BJ (cell line): ENCODE measurements around the gene TPD52L2. TPM values are rescaled to one million over a fixed set of nuclear protein-coding genes. Genes with fewer than 3 reads are reported as not detected.
"Not testable (repeated sequence)": the region's sequence is repeated elsewhere in the genome, so short reads cannot be mapped to it uniquely, and the experiment has no call there.

Experiments used
- CTCF ChIA-PET: fragments of 350-600 bp; formaldehyde crosslinking; extraction: SDS; loops from one replicate; lab custom pipeline; 2021; ENCODE audit warnings: antibody characterized with exemption, inconsistent platforms; lab: Yijun Ruan, JAX
- POLR2A ChIA-PET: fragments of 300-600 bp; sonication (Branson Sonifier 250); formaldehyde crosslinking; extraction: SDS; loops from one replicate; lab custom pipeline; 2021; ENCODE audit warnings: antibody characterized with exemption; lab: Charles Lee
- DNase-seq: peaks from one replicate; pipeline ENCODE4 v3.0.0-alpha.2; 2011; ENCODE audit warnings: low read depth
- H3K27me3 ChIP-seq: 2 replicates; pipeline ENCODE4 v1.6.0; 2011; ENCODE audit warnings: low read length; ENCODE audit not compliant: control insufficient read depth, insufficient read depth
- H3K36me3 ChIP-seq: 2 replicates; pipeline ENCODE4 v1.5.1; 2011; ENCODE audit warnings: low read length; ENCODE audit not compliant: control insufficient read depth, insufficient read depth
- H3K4me3 ChIP-seq: 2 replicates; pipeline ENCODE4 v1.5.1; 2011; ENCODE audit warnings: low read depth, mild to moderate bottlenecking, control low read depth, low read length
- polyA plus RNA-seq: library from polyadenylated mRNA; depleted of rRNA; stranded (reverse); fragments of >200 nt; gene quantifications from 2 replicates; pipeline ENCODE4 v1.2.3, GENCODE V29; 2011
- TF ChIP-seq, protein P1 (sequence below): IDR thresholded peaks from 2 replicates; pipeline ENCODE4 v1.5.1; 2011; ENCODE audit warnings: low read depth, mild to moderate bottlenecking, control low read depth, inconsistent platforms, low read length, moderate library complexity; ENCODE audit not compliant: insufficient read depth

TPD52L2 gene
- polyA plus RNA-seq, 1 experiment: 288 TPM

GRCh38 chr20:63846888-63847236, 18.2 kb upstream of the TPD52L2 start:
- Histone ChIP-seq H3K27me3 (0 out of 2 replicates have a peak, but pooled peaks cover 2% of the 10 kb centered on the region), H3K4me3 (no peak overlapping the region), H3K36me3 (no peaks in the 10 kb centered on the region)
- ChIA-PET CTCF (no interaction called here), POLR2A (no interaction called here)
- DNase-seq: no peak
- TF ChIP-seq, protein P1, sequence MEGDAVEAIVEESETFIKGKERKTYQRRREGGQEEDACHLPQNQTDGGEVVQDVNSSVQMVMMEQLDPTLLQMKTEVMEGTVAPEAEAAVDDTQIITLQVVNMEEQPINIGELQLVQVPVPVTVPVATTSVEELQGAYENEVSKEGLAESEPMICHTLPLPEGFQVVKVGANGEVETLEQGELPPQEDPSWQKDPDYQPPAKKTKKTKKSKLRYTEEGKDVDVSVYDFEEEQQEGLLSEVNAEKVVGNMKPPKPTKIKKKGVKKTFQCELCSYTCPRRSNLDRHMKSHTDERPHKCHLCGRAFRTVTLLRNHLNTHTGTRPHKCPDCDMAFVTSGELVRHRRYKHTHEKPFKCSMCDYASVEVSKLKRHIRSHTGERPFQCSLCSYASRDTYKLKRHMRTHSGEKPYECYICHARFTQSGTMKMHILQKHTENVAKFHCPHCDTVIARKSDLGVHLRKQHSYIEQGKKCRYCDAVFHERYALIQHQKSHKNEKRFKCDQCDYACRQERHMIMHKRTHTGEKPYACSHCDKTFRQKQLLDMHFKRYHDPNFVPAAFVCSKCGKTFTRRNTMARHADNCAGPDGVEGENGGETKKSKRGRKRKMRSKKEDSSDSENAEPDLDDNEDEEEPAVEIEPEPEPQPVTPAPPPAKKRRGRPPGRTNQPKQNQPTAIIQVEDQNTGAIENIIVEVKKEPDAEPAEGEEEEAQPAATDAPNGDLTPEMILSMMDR: no peak

DNA sequence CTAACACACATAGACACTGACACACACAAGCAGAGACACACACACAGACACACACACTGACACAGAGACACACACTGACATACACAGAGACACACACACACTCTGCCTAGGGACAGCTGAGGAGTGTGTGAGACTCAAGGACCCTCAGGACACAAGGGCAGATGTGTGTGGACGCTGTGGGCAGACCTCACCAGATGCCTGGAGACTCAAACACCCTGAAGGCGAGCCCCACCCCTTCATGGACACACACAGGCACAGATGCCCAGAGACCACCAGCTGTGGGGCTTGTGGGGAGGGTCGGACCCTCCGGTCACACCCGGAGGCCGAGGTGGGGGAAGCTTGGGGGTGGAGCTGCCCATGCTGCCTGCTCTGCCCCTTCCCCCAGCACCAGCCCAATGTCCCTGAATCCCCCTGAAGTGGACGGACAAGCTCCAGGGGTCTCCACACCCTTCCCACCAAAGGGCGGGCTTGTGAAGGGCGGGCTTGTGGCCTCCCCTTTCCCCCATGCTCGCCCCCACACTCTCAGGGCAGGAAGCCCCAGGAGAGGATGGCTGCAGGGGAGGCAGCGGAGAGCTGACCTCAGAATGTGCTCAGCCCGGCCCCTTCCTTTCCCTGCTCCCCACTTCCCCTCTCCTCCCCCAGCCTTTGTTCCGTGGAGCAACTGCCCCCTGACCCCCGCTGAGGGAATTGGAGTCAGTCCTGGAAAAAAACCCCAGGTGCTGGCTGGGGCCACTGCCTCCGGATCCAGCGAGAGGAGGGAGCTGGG, 17.6 kb upstream of the TPD52L2 start:
- Histone ChIP-seq H3K27me3 (0 out of 2 replicates have a peak, but pooled peaks cover 2% of the 10 kb centered on the region), H3K36me3 (no peaks in the 10 kb centered on the region), H3K4me3 (no peak overlapping the region)
- CTCF ChIA-PET: no interaction called here
- TF ChIP-seq, protein P1: no peak
- POLR2A ChIA-PET: no interaction called here
- no peak for DNase-seq

GRCh38 chr20:63848003-63848911, 16.8 kb upstream of the TPD52L2 start:
- Histone ChIP-seq H3K27me3 (0 out of 2 replicates have a peak, but pooled peaks cover 2% of the 10 kb centered on the region), H3K4me3 (no peak overlapping the region), H3K36me3 (no peaks in the 10 kb centered on the region)
- TF ChIP-seq, protein P1: no peak
- CTCF ChIA-PET: interaction anchor here (0.9 kb wide), 1 partner anchor 31 kb away, joined by 4 read pairs; no protein-coding TSS in a partner anchor
- no peak for DNase-seq
- POLR2A ChIA-PET: no interaction called here

- peaks cover 1% of the 10 kb centered on the region for H3K27me3 ChIP-seq
- DNase-seq: no peak
- POLR2A ChIA-PET: no interaction called here
- TF ChIP-seq, protein P1: no peak
- CTCF ChIA-PET: no interaction called here
- H3K36me3 ChIP-seq: no peaks in the 10 kb centered on the region
- H3K4me3 ChIP-seq: no peak overlapping the region
These were observed 14.2 kb upstream of the TPD52L2 start for GRCh38 chr20:63850689-63851547.

GRCh38 chr20:63851548-63851943, 13.5 kb upstream of the TPD52L2 start:
- H3K27me3 ChIP-seq, H3K36me3 ChIP-seq, CTCF ChIA-PET, H3K4me3 ChIP-seq, DNase-seq, POLR2A ChIA-PET: not testable (repeated sequence)

DNA sequence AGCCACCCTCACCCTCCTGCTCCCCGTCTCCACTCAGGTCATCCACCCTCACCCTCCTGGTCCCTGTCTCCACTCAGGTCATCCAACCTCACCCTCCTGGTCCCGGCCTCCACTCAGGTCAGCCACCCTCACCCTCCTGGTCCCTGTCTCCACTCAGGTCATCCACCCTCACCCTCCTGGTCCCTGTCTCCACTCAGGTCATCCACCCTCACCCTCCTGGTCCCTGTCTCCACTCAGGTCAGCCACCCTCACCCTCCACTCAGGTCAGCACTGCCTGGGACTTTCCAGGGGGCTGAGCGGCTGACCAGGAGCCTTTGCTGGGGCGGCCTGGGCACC, 11.4 kb upstream of the TPD52L2 start:
- H3K27me3 ChIP-seq, H3K36me3 ChIP-seq, H3K4me3 ChIP-seq, POLR2A ChIA-PET, DNase-seq: not testable (repeated sequence)
- CTCF ChIA-PET: interaction anchor here (1.2 to 3.0 kb wide), 4 partner anchors 11 to 316 kb away, joined by 3 to 16 read pairs (median 4); partner anchors contain the start of genes PTK6 and TPD52L2
